ENCODE results near the gene MYH10. TPM values are rescaled to one million over a fixed set of nuclear protein-coding genes. Genes with fewer than 3 reads are reported as not detected.

The MYH10 gene
- total and polyA plus RNA-seq, 9 of the 15 experiments (the other 6 are each of a cell fraction or from before 2014, with no cell fraction given) = 16.3 to 95.3 (median 39.7) TPM

DNA sequence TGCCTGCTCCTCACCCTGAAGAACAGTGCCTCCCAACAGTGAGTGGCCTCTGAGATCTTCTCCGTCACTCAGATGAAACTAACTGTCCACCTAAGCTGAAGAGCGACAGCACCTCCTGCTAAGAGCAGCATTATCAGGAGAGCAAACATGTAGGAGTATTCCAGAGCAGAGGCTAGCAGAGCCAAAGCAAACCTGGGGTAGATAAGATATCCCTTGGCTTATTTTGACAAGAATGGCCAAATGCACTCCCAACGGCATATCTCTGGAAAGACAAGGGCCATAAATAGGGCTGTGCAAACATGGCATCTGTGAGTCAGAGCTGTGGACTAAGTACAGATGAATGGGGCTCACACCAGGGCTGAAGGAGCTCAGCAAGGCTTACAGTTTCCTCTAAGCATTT is 98.5 kb downstream of the MYH10 start (continued):
- TF ChIP-seq MCM5 (IDR thresholded peaks at IDR 0.05; ENCODE audit: low read depth) = no peak
- TF ChIP-seq KDM4B (IDR thresholded peaks at IDR 0.05; ENCODE audit: borderline replicate concordance in 2 of 2, low read depth in 1 of 2) = no peak
- TF ChIP-seq, protein P1, sequence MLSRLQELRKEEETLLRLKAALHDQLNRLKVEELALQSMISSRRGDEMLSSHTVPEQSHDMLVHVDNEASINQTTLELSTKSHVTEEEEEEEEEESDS (CRISPR knock-in tag; IDR thresholded peaks at IDR 0.05) = no peak
- no peak for TF ChIP-seq ZNF41 (CRISPR knock-in tag; conservative IDR thresholded peaks at IDR 0.05)
- TF ChIP-seq ZC3H4 (CRISPR knock-in tag; IDR thresholded peaks at IDR 0.05; ENCODE audit: borderline replicate concordance) = no peak
- no peak for TF ChIP-seq BRCA1 (IDR thresholded peaks at IDR 0.05)
- no peak for TF ChIP-seq BRCA1 (CRISPR knock-in tag; IDR thresholded peaks at IDR 0.05)
- TF ChIP-seq NFIC (IDR thresholded peaks at IDR 0.05) = peak; percentile 92
- no peak for TF ChIP-seq ESRRB (CRISPR knock-in tag; IDR thresholded peaks at IDR 0.05; ENCODE audit: borderline replicate concordance)
- TF ChIP-seq FOXA1 (IDR thresholded peaks at IDR 0.05; ENCODE audit: borderline replicate concordance) = peak; percentile 96
- TF ChIP-seq SIN3B (IDR thresholded peaks at IDR 0.05; ENCODE audit: low read depth) = no peak
- no peak for TF ChIP-seq E2F1 (CRISPR knock-in tag; IDR thresholded peaks at IDR 0.05)
- TF ChIP-seq, protein P2, sequence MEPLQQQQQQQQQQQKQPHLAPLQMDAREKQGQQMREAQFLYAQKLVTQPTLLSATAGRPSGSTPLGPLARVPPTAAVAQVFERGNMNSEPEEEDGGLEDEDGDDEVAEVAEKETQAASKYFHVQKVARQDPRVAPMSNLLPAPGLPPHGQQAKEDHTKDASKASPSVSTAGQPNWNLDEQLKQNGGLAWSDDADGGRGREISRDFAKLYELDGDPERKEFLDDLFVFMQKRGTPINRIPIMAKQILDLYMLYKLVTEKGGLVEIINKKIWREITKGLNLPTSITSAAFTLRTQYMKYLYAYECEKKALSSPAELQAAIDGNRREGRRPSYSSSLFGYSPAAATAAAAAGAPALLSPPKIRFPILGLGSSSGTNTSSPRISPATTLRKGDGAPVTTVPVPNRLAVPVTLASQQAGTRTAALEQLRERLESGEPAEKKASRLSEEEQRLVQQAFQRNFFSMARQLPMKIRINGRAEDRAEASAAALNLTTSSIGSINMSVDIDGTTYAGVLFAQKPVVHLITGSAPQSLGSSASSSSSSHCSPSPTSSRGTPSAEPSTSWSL (CRISPR knock-in tag; IDR thresholded peaks at IDR 0.05; ENCODE audit: borderline replicate concordance) = no peak
- TF ChIP-seq LEF1 (IDR thresholded peaks at IDR 0.05) = peak; percentile 92
- peak; percentile 14; the same call in 1 of the 2 replicates for TF ChIP-seq RAD51 (IDR thresholded peaks at IDR 0.05; ENCODE audit: borderline replicate concordance, low read depth)
- no peak for TF ChIP-seq U2AF1 (optimal IDR thresholded peaks at IDR 0.05; ENCODE audit: low read depth, low read length)
- no peak for TF ChIP-seq EWSR1 (IDR thresholded peaks at IDR 0.05; ENCODE audit: borderline replicate concordance, low read depth, partially characterized antibody)
- TF ChIP-seq TAL1 (IDR thresholded peaks at IDR 0.05) = peak; percentile 93
- TF ChIP-seq NFXL1 (CRISPR knock-in tag; IDR thresholded peaks at IDR 0.05) = no peak
- TF ChIP-seq HNRNPH1 (optimal IDR thresholded peaks at IDR 0.05; ENCODE audit: low read depth, low read length) = no peak
- no peak for TF ChIP-seq ZNF668 (CRISPR knock-in tag; IDR thresholded peaks at IDR 0.05)
- no peak for TF ChIP-seq ZBTB7A (IDR thresholded peaks at IDR 0.05; ENCODE audit: borderline replicate concordance, control insufficient read depth, low read depth, low read length)
- TF ChIP-seq RBFOX2 (IDR thresholded peaks at IDR 0.05; ENCODE audit: low read depth, low read length) = no peak
- peak; percentile 91 for TF ChIP-seq PML (IDR thresholded peaks at IDR 0.05; ENCODE audit: low read length)
- TF ChIP-seq, protein P3, sequence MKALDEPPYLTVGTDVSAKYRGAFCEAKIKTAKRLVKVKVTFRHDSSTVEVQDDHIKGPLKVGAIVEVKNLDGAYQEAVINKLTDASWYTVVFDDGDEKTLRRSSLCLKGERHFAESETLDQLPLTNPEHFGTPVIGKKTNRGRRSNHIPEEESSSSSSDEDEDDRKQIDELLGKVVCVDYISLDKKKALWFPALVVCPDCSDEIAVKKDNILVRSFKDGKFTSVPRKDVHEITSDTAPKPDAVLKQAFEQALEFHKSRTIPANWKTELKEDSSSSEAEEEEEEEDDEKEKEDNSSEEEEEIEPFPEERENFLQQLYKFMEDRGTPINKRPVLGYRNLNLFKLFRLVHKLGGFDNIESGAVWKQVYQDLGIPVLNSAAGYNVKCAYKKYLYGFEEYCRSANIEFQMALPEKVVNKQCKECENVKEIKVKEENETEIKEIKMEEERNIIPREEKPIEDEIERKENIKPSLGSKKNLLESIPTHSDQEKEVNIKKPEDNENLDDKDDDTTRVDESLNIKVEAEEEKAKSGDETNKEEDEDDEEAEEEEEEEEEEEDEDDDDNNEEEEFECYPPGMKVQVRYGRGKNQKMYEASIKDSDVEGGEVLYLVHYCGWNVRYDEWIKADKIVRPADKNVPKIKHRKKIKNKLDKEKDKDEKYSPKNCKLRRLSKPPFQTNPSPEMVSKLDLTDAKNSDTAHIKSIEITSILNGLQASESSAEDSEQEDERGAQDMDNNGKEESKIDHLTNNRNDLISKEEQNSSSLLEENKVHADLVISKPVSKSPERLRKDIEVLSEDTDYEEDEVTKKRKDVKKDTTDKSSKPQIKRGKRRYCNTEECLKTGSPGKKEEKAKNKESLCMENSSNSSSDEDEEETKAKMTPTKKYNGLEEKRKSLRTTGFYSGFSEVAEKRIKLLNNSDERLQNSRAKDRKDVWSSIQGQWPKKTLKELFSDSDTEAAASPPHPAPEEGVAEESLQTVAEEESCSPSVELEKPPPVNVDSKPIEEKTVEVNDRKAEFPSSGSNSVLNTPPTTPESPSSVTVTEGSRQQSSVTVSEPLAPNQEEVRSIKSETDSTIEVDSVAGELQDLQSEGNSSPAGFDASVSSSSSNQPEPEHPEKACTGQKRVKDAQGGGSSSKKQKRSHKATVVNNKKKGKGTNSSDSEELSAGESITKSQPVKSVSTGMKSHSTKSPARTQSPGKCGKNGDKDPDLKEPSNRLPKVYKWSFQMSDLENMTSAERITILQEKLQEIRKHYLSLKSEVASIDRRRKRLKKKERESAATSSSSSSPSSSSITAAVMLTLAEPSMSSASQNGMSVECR (CRISPR knock-in tag; IDR thresholded peaks at IDR 0.05) = no peak

Data from K562 (cell line).